Glutamatergic neuron (in vitro differentiated cells): ENCODE data around the gene PRPF6. TPM values are rescaled to one million over a fixed set of nuclear protein-coding genes. Genes with fewer than 3 reads are reported as not detected.
"Not testable (repeated sequence)": the region's sequence is repeated elsewhere in the genome, so short reads cannot be mapped to it uniquely, and the experiment has no call there.

ENCODE experiments used
- DNase-seq: peaks from one replicate; pipeline ENCODE4 v3.0.0; 2022
- H3K27ac Mint-ChIP-seq: one replicate; pipeline ENCODE4 v1.8.0; 2020; ENCODE audit warnings: mild to moderate bottlenecking, mixed read lengths, inconsistent platforms; ENCODE audit not compliant: unreplicated experiment
- H3K27me3 Mint-ChIP-seq: one replicate; pipeline ENCODE4 v1.8.0; 2020; ENCODE audit warnings: mild to moderate bottlenecking, moderate library complexity, mixed read lengths, inconsistent platforms; ENCODE audit not compliant: unreplicated experiment
- H3K36me3 Mint-ChIP-seq: one replicate; pipeline ENCODE4 v1.8.0; 2020; ENCODE audit warnings: mild to moderate bottlenecking, mixed read lengths, inconsistent platforms; ENCODE audit not compliant: unreplicated experiment
- H3K4me1 Mint-ChIP-seq: one replicate; pipeline ENCODE4 v1.8.0; 2020; ENCODE audit warnings: mild to moderate bottlenecking, low read depth, mixed read lengths, inconsistent platforms; ENCODE audit not compliant: unreplicated experiment
- H3K4me3 Mint-ChIP-seq: one replicate; pipeline ENCODE4 v1.8.0; 2020; ENCODE audit warnings: mild to moderate bottlenecking, mixed read lengths, inconsistent platforms; ENCODE audit not compliant: unreplicated experiment
- H3K9me3 Mint-ChIP-seq: one replicate; pipeline ENCODE4 v1.8.0; 2020; ENCODE audit warnings: mild to moderate bottlenecking, moderate library complexity, mixed read lengths, inconsistent platforms; ENCODE audit not compliant: unreplicated experiment
- total RNA-seq: library from RNA; stranded (reverse); fragmentation: NEBNext Ultra II Directional; extraction: Animal tissue kit (Norgen Biotek cat#: 25700); gene quantifications from one replicate; pipeline ENCODE4 v1.2.1, GENCODE V29; 2021; ENCODE audit not compliant: unreplicated experiment
- TF ChIP-seq, protein P1 (sequence below): fragments of 200-600 bp; sonication (generic); IDR thresholded peaks from one replicate; pipeline ENCODE4 v1.5.0; 2021; ENCODE audit not compliant: partially characterized antibody, unreplicated experiment

Gene PRPF6
- total RNA-seq, 1 donor from 2014 or later, result 60.9 TPM

GRCh38 chr20:63968928-63969760 is 11.8 kb upstream of the PRPF6 start:
- Mint-ChIP-seq H3K9me3 (peaks cover 3% of the 10 kb centered on the region), H3K27ac (no peak overlapping the region), H3K4me3 (peak overlapping the region; percentile 79), H3K36me3 (no peaks in the 10 kb centered on the region), H3K4me1 (peaks cover 5% of the 10 kb centered on the region), H3K27me3 (peaks cover 9% of the 10 kb centered on the region)
- TF ChIP-seq, protein P1, sequence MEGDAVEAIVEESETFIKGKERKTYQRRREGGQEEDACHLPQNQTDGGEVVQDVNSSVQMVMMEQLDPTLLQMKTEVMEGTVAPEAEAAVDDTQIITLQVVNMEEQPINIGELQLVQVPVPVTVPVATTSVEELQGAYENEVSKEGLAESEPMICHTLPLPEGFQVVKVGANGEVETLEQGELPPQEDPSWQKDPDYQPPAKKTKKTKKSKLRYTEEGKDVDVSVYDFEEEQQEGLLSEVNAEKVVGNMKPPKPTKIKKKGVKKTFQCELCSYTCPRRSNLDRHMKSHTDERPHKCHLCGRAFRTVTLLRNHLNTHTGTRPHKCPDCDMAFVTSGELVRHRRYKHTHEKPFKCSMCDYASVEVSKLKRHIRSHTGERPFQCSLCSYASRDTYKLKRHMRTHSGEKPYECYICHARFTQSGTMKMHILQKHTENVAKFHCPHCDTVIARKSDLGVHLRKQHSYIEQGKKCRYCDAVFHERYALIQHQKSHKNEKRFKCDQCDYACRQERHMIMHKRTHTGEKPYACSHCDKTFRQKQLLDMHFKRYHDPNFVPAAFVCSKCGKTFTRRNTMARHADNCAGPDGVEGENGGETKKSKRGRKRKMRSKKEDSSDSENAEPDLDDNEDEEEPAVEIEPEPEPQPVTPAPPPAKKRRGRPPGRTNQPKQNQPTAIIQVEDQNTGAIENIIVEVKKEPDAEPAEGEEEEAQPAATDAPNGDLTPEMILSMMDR, result no peak
- peak; percentile 44 for DNase-seq

GRCh38 chr20:63969838-63970713 is 10.9 kb upstream of the PRPF6 start, which contains the start of gene ZNF512B:
ZNF512B (minus strand) TSS chr20:63969930; CDS start chr20:63967950, 1,980 bp downstream.
- Mint-ChIP-seq H3K27me3 (peaks cover 9% of the 10 kb centered on the region), H3K4me1 (peaks cover 5% of the 10 kb centered on the region), H3K4me3 (peak within 1 kb of the TSS; percentile 79), H3K27ac (no peak within 1 kb of the TSS), H3K9me3 (peaks cover 7% of the 10 kb centered on the region), H3K36me3 (no peaks in the 10 kb centered on the region)
- TF ChIP-seq, protein P1, result no peak
- DNase-seq, result peak; percentile 78

DNA sequence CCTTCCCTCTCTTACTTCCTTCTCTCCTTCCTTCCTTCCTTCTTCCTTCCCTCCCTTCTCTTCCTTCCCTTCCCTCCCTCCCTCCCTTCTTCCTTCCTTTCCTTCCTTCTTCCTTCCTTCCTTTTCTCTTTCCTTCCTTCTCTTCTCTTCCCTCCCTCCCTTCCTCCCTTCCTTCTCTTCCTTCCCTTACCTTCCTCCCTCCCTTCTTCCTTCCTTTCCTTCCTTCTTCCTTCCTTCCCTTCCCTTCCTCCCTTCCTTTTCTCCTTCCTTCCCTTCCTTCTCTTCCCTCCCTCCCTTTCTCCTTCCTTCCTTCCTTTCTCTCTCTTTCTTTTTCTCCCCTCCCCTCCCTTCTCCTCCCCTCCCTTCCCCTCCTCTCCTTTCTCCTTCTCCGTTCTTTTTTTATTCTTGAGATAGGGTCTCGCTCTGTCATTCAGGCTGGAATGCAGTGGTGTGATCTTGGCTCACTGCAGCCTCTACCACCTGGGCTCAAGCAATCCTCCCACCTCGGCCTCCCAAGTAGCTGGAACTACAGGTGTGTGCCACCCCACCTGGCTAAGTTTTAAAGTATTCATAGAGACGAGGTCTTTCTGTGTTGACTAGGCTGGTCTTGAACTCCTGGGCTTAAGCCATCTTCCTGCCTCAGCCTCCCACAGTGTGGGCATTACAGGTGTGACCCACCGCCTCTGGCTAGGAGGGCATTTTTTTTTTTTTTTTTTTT is 10.1 kb upstream of the PRPF6 start:
- DNase-seq, result no peak
- H3K36me3 Mint-ChIP-seq, result no peaks in the 10 kb centered on the region
- TF ChIP-seq, protein P1, result no peak
- peak overlapping the region; percentile 57 for H3K4me3 Mint-ChIP-seq
- peaks cover 5% of the 10 kb centered on the region for H3K4me1 Mint-ChIP-seq
- peaks cover 9% of the 10 kb centered on the region for H3K27me3 Mint-ChIP-seq
- peaks cover 7% of the 10 kb centered on the region for H3K9me3 Mint-ChIP-seq
- no peak overlapping the region for H3K27ac Mint-ChIP-seq

DNA sequence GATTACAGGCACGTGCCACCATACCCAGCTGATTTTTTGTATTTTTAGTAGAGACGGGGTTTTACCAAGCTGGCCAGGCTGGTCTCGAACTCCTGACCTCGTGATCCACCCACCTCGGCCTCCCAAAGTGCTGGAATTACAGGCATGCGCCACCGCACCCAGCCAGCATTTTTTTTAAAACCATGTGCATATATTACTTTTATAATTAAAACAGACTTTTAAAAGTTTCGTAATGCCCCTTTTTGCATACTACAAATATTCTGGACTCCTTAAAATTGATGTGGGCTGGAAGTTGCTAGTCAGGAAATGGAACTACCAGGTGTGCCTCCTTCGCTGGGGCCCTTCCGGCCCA is 9.0 kb upstream of the PRPF6 start:
- not testable (repeated sequence) for H3K9me3 Mint-ChIP-seq, H3K27ac Mint-ChIP-seq, H3K36me3 Mint-ChIP-seq, H3K4me3 Mint-ChIP-seq, DNase-seq, H3K4me1 Mint-ChIP-seq
- peaks cover 13% of the 10 kb centered on the region for H3K27me3 Mint-ChIP-seq
